Endothelial cell of umbilical vein (primary cell): ENCODE results near the gene LRP2.

Experiments used
- EZH2 ChIP-seq: IDR thresholded peaks from 2 replicates; pipeline ENCODE4 v1.6.1; 2012; ENCODE audit warnings: borderline replicate concordance, low read depth, mild to moderate bottlenecking, moderate library complexity, low read length, inconsistent platforms; ENCODE audit not compliant: severe bottlenecking
- POLR2A ChIP-seq: IDR thresholded peaks from 2 replicates; pipeline ENCODE4 v1.6.1; 2012; ENCODE audit warnings: low read depth, mild to moderate bottlenecking, control low read depth, low read length
- POLR2AphosphoS5 ChIP-seq: IDR thresholded peaks from 2 replicates; pipeline ENCODE4 v1.6.1; 2012; ENCODE audit warnings: low read depth, mild to moderate bottlenecking, control low read depth, low read length, moderate library complexity; ENCODE audit not compliant: insufficient read depth
- TF ChIP-seq, protein P1 (sequence below), 2 donors: IDR thresholded peaks; 1 replicate in 1 of 2; 2 replicates in 1 of 2; pipeline ENCODE4 v1.5.1; 2011; ENCODE audit warnings: low read length in 2 of 2, mild to moderate bottlenecking in 2 of 2, moderate library complexity in 2 of 2, control low read depth in 1 of 2, inconsistent platforms in 1 of 2, low read depth in 1 of 2; ENCODE audit not compliant: insufficient read depth in 1 of 2; ENCODE audit errors: extremely low read depth in 1 of 2

DNA sequence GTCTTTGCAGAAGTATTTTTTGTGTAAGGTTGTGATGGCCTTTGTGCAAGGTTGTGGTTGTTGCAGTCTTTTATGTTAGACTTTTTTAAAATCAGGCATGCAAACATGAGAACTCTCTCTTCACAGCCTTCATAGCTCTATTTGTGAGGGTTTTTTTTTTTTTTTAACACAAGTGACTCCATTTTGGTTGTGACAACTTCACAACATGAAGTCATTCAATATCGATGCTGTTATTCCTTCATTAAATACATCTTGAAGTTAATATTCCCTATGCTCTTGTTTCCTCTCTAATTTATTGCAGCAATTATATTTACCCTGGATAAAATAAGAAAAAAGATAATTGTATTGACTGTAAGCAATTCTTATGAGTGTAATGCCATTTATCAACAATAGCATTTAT is 257.5 kb downstream of the LRP2 start:
- TF ChIP-seq, protein P1, sequence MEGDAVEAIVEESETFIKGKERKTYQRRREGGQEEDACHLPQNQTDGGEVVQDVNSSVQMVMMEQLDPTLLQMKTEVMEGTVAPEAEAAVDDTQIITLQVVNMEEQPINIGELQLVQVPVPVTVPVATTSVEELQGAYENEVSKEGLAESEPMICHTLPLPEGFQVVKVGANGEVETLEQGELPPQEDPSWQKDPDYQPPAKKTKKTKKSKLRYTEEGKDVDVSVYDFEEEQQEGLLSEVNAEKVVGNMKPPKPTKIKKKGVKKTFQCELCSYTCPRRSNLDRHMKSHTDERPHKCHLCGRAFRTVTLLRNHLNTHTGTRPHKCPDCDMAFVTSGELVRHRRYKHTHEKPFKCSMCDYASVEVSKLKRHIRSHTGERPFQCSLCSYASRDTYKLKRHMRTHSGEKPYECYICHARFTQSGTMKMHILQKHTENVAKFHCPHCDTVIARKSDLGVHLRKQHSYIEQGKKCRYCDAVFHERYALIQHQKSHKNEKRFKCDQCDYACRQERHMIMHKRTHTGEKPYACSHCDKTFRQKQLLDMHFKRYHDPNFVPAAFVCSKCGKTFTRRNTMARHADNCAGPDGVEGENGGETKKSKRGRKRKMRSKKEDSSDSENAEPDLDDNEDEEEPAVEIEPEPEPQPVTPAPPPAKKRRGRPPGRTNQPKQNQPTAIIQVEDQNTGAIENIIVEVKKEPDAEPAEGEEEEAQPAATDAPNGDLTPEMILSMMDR (IDR thresholded peaks at IDR 0.05; ENCODE audit: extremely low read depth in 1 of 2, insufficient read depth in 1 of 2, low read depth in 1 of 2, low read length in 2 of 2) = no peak
- TF ChIP-seq POLR2A = no peak
- no peak for TF ChIP-seq POLR2AphosphoS5
- TF ChIP-seq EZH2 = no peak
